Fibroblast of peridontal ligament (primary cell): ENCODE results near the gene ELK3.
A peak's percentile ranks its signal among the peaks of the same experiment; 100 is the strongest.

ENCODE experiments used
- DNase-seq: peaks from one replicate; pipeline ENCODE4 v3.0.0-alpha.2; 2010; ENCODE audit errors: extremely low read depth

ELK3 gene

DNA sequence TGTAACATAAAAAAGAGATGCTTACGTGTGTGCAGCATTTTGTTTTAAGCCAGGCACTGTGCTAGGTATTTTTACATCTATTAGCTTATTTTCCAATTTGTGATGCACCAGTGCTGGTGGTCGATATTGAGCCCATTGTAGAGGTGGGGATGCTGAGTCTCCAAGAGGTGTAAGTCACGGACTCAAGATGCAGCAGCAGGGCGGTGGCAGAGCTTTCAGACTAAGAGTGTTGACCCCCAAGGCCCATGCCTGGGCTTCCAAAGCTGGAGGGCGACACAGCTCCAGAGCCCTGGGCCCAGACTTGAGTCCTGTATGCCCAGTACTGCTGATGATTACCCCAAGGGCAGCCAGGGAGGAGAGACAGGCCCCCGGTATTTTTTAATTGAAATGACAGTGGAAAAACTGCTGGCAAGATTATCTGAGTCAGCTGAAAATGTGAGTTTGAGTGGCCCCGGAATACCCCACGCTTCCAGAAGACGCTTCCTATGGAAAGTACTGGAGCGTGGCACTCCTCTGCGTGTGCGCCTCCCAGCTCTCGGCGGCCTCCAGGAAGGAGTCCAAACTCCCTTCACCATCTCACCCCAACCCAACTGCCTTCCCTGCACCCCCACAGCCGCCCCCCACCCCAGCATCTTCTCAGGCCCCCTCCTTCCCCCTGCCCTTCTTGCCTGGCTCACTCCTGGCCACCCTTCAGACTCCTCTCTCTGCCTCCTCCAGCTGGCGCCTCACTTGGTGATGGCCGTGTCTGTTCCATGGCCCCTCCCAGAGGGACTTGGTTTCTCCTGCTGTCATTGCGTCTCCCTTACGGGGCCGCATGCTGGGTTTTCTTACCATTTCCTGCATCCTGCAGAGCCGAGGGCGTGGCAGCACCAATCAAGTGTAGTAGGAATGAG, 40.7 kb downstream of the ELK3 start:
- DNase-seq = no peak

DNA sequence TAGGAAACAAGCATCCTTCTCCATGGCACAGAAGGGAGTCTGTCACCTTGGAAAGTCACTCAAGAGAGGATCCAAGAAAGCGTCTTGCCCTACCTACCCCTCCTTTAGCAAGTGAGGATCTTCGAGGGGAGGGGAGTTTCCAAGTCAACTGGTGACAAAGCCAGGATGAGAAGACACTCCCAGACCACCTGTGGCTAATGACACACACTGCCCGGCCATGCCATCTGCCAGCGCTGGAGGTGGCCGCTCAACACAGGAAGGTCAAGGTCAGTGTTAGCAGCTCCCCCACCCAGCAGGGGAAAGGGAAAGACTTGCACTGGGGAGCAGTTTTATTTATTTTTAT, 41.3 kb downstream of the ELK3 start:
- no peak for DNase-seq

DNA sequence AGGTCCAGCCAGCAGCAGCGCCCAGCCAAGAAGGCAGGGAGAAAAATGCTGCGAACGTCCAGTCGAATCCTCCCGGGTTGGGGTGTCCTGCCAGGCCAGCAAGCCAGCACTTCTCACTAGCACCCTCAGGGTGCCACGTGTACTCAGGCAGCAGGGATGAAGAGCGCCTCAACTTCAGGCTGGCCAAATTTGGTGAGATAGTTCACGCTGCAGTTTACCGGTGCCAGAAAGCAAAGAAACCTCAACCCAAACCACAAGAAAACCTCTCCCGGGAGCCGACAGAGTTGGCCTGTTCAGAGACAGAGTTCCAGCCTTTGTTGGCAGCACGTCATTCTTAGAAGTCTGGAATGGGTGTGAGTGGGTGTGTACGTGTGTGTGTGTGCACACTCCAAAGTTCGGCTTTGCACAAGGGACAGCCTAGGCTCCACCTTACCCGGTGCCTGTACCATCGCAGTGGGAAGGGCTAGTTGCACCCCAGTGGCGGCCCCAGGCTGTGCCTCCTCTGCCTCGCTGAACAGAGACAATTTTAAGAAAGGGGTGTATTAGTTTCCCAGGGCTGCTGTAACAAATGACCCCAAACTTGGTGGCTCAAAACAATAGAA, 42.1 kb downstream of the ELK3 start:
- DNase-seq = peak; percentile 91

DNA sequence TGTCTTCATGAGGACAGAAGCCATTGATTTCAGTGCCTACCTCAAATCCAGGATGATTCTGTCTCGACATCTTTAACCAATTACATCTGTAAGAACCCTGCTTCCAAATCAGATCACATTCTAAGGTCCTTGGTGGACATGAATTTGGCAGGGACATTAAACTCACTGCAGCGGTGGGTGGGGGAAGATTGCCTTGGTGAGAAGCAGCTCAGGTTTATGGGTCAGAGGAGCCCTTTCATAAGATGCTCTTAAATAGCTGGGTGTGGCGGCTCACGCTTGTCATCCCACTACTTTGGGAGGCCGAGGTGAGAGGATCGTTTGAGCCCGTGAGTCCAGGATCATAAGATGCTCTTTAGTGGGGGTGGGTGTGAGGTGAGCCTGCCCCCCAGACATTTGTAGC, 42.9 kb downstream of the ELK3 start:
- peak; percentile 68 for DNase-seq

DNA sequence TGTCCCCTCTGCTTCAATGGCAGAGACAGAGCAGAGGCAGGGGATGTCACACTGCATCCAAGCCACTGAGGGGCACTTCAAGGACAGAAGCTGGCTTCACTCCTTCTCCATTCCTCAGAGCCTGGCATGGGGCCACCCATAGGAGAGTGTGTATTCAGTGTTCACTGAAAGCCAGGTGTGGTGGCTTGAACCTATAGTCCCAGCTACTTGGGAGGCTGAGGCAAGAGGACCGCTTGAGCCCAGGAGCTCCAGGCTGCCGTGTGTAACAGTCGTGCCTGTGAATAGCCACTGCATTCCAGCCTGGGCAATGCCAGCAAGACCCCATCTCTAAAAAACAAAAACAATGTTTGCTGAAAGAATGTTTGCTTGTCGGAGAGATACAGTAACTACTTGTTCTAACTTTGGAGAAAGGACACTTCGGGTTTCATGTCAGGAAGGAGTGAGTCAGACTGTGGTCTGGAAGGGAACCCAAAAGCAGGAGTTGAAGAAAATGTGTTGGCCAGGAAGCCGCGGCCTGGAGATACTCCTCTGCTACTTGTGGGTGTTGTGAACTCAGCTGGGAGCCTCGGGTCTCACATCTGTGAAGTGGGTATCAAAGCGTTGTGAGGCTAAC, 43.4 kb downstream of the ELK3 start:
- peak; percentile 98 for DNase-seq

DNA sequence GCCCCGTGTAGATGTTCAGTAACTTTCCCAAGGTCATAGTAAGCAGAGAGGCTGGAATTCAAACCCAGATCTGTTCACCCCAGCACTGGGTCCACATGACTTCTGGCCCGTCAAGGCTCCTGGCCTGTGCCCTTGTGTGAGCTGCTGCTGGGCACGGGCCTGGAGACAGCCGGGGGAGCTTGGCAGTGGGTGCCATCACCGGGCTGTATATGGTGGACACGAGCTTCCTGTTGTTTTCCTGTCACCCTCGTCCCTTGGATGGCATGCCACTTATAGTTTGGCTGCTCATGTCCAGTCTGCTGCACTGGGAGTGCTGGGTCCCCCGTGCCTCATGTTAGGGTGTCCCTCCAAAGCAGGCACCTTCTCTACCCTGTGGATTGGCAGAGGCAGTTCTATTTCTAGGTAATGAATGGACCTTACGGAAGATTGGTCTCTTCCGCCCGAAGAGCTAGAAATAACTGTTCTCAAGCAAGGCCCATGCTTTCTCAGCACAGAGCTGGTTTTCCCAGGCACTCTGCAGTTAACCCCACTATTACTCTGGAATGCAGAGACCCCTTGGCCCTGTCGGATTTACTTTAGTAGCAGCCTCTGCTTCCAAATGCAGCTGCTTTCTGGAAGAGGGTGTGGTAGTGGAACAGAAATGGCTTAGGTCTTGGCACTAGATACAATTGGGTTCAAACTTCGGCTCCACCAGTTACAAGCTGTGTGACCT, 44.3 kb downstream of the ELK3 start:
- no peak for DNase-seq

DNA sequence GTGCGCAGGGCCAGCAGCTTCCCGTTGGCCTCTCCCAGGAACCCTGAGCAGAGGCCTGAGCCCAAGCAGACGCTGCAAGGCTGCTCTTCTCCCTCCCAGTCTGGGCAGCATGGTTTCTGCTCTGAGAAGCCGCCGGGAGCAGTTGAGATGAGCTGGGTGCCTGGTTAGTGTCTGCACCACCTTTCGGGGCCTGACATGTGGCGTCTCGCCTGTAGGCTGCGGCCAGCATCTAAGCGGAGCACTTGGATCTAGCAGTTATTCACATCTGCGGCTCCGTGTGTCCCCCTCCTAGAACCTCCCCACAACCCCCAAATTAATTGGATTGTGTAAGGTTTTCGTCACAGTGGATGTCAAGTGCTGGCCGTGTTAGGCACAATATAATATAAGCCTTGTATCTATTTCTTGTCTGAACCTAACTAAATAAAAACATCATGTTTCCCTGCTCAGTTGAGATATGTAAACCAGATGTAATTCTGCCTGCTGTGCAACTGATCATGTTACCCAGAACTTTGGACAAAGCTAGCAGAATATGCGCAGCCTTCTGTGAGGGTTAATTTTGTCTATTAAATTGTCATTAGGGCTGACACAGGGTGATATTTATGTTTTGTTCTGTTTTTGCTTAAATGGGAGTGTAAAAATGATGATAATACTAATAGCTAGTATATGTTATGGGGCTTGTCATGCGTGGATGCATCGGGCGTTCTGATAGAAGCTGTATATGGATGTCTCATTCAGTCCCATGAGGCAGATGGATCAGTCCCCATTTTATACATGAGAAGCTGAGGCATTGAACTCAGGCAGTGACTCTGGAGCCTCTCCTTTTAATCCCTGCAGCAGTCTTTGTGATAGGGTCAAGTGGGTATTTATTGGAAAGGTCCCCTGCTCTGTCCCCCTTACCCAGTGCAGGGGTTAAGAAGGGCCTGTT, 45.8 kb downstream of the ELK3 start:
- peak; percentile 74 for DNase-seq

DNA sequence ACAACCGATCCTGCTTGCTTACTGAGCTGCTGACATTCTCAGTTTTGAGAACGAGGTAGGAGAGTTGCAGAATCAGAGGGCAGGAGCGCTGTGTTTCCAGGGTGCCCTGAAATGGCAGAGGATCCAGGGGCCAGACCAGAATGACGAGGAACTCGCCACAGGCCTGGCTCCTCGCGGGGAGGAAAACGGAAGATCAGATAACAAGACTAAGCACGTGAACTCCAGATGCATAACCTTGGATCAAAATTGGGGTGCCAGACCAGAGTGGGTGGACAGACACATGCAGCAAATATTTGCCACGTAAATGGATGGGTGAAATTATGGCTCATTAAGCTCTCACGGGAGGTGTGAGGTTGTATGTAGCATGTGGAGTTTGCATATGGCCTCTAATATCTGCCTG, 46.5 kb downstream of the ELK3 start:
- peak; percentile 44 for DNase-seq

DNA sequence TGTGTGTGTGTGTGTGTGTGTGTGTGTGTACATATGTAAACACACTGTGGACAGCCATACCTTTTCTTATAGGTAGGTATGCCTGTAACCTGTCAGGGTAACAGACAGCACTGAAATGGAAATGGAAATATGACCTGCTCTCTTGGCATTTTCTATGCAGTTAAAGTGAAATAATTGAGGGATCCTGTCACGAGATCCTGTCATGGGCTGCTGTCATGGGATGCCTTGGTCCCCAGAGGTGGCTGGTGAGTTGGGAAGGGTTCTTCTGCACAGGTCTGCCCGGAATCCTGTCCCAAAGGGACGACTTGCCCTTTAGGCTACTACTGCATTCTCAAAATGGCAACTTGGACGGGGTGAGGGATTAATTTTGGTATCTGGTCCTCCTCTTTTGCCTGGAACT, 47.3 kb downstream of the ELK3 start:
- no peak for DNase-seq

DNA sequence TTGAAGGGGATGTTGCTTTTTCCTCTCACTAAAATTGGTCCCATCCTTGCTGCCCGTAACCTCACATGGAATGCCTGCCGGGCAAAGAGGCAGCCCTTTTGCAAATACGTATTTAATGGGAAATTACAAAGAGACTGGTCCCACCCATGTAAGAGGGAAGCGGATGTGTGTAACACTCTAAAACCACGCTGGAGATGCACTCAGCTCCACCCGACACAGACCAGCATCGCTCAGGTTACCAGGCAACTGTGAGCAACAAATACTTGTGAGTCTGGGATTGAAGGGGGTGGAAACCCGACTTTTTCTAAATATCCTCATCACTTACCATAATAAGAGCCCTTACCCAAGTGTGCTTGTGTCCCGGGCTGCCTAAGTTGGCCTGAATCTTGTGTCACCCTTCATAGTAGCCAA, 47.7 kb downstream of the ELK3 start:
- DNase-seq = peak; percentile 96

DNA sequence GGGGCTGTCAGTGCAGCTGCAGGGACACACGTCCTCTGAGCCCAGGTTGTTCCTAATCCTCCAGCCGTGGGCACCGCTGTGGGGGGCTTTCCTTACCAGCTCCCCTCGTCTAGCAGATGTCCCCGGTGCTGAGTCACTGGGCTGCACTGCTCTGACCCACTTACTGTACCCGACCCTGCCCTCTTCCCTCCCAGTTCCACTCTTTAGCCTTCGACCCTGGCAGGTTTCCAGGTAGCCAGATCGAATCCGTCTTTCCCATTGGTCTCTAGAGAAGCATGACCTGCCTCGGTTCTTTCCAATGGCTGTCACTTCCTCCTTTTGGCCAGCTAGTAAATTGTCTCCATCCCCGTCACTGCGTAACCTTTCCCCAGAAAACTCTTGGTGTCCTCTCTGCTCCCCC, 48.4 kb downstream of the ELK3 start:
- DNase-seq = no peak

DNA sequence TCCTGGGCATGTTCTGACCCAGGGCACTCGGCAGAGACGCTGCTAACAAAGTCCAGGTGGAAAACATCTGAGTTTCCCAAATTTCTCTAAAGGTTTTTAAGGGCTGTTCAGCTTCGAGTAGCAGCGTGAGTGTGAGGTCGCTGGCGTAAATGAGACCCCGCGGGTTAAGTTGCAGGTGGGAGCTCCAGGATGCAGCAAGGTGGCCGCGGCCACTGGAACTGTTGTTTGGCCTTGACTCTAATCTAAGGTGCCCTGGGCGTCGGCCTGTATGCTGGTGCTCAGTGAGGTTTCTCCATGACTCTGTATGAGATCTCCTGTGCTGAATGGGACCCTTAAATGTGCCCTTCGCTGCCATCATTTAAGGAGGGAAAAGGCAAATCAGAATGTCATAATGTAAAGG, 50.7 kb downstream of the ELK3 start:
- DNase-seq = no peak

DNA sequence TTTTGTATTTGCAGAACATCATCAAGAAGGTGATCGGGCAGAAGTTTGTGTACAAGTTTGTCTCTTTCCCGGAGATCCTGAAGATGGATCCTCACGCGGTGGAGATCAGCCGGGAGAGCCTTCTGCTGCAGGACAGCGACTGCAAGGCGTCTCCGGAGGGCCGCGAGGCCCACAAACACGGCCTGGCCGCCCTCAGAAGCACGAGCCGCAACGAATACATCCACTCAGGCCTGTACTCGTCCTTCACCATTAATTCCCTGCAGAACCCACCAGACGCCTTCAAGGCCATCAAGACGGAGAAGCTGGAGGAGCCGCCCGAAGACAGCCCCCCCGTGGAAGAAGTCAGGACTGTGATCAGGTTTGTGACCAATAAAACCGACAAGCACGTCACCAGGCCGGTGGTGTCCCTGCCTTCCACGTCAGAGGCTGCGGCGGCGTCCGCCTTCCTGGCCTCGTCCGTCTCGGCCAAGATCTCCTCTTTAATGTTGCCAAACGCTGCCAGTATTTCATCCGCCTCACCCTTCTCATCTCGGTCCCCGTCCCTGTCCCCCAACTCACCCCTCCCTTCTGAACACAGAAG, 52.8 kb downstream of the ELK3 start:
- no peak for DNase-seq

DNA sequence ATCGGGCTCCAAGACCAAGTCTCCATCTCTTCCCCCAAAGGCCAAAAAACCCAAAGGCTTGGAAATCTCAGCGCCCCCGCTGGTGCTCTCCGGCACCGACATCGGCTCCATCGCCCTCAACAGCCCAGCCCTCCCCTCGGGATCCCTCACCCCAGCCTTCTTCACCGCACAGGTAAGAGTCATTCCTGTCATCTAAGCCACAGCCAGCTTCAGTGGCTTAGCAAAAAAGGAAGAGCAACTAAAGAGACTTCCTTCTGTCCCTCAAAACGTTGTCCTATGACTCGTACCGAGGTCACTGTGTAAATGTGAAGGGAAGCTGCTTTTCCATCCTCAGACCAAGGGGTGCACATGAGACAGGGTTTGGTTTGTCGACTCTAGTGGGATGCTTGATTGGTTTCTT, 53.4 kb downstream of the ELK3 start:
- no peak for DNase-seq

DNA sequence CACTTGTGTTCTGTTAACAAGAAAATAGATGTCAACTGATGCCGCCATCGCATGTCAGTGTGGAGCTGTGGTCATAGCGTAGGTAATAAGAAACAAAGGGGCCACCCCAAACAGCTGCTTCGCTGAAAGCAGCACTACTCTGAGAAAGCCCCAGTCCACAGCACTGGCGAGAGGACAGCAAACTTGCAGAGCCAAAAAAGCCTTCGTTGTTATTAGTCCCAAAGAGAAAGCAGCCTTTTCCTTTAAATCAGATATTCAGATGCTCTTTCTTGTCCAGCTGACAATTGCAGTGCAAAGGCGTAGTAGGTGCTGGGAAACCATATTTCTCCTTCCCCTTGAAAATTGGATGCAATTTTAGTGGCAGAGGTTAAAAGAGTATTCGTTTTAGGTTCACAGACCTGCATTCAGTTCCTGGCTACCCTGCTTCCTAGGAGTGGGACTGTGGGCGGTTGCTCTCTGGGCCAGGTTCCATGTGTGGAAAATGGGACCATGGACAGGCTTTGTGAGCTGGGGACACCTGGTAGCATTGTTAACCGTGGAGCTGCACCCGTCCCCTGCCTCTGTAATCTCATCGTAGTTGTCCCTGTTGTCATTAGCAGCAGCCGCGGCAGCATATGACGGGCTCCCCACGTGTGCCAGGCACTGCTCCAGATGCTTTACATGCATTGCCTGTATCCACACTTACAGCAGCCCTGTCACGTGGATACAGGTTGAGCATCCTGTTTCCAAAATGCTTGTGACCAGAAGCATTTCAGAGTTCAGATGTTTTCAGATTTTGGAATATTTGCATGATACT, 54.2 kb downstream of the ELK3 start:
- DNase-seq = no peak

DNA sequence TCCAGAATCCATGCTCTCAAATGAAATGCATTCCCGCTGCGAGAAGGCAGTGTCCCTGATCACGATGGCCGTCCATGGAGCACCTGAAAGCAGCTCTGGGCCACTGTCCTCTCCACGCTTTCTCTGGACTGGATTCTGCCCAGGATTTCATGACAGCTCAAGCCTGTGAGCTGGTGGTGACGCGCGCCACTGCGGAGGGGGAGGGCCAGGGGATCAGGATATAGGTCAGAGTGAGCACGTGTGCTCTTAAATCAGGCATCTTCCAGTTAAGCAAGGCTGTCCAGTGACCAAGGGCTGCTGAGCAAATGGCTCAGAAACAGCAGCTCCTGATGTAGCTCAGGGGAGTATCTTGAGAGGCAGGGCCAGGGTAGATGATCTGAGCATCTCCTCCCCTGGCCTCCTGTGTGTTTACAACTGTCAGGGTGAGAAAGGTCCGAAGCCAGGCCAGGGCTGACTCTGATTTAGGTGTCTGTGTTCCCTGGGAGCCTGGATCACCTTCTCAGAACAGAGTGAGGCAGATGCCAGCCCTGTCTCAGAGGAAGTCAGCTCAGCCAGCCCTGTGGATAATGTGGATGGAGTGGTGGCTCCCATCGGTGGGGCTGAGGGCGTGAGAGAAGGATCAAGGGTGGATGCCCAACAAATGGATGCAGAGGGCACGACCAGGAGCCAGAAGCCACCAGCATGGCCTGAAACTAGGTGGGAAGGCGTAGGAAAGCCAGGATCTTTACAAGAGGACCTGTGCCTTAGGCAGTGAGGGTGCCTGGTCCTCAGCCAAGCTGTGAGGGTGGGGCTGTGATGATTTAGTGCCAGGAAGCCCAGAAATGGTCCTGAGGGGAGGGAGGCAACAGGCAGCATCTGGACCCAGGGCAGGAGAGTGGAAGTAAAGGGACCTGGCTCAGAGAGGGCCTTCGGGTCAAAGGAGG, 55.3 kb downstream of the ELK3 start:
- no peak for DNase-seq

DNA sequence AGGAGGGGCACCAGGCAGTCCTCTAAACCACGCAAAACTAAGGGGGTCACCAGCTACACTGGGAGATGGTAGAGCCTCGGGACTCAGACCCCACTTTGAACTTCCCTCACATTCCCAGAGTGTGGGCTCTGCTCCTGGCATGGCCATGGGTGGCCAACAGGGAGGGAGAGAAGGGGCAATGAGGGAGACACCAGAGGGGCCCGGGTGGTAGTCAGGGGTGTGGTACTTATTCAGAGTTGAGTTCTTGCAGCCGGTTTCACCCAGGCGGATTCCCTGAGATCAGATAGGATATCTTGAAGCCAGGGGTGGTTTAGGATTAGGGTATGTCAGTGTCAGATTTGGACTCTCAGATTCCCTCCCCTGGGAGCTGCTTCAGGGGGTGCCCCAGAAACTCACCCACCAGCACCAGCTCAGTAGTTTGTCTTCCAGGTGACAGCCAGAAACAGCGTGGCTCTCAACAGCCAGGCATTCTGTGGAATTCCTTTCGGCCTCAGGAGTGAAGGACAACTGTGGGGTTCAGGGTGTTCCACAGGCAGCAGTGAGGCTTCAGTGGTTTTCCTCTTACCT, 56.0 kb downstream of the ELK3 start:
- DNase-seq = no peak

DNA sequence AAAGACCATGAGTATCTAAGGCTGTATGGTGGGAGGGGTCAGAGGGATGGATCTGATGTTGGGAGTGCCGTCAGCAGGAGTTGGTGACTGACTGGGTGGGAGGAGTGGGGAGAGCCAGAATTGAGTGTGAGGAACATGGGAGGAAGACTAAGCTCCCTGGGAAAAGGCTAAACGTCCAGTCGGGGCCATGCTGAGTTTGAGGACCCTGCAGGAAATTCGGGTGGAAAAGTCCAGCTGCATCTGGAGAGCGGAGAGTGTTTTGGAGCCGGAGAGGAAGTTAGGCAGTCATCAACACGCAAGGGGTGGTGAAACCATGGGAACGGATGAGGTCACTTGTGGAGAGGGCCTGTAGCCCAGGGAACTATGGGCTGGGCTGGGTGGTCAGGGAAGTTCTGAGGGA, 60.9 kb downstream of the ELK3 start:
- DNase-seq = no peak
